ENCODE data around the gene PLEKHA1.

PLEKHA1 gene

DNA sequence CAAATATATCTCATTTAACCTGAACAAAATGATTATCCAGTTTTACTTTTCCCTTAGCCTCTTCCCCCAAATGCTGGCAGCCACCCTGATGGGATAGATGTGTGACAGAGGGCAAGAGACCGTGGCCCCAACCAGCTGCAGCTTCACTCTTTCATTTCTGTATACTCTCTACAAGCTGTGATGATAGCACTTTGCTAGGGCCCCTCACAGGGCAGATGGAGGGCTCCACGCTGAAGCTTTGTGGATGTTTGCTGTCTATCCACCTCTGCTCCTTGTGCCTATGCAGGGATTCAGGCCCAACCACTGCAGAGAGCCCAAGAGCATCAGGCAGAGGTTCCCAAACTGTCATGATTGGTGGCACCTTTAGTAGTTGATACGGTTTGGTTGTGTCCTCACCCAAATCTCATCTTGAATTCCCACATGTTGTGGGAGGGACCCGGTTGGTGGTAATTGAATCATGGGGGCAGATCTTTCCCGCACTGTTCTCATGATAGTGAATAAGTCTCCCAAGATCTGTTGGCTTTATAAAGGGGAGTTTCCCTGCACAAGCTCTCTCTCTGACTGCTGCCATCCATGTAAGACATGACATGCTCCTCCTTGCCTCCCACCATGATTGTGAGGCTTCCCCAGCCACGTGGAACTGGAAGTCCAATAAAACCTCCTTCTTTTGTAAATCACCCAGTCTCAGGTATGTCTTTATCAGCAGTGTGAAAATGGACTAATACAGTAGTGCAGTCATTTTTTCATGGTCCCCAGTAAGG, 107.0 kb downstream of the PLEKHA1 start:
- Histone ChIP-seq H3K4me1 (ENCODE audit: insufficient read depth, insufficient read length) (peaks cover 1% of the 10 kb centered on the region), H3K9ac (ENCODE audit: insufficient read length, low read depth) (no peak overlapping the region), H3K36me3 (ENCODE audit: insufficient read depth, insufficient read length, low read length) (no peaks in the 10 kb centered on the region), H3K4me3 (ENCODE audit: insufficient read length, low read depth) (no peak overlapping the region), H3K27me3 (ENCODE audit: insufficient read depth, insufficient read length) (no peaks in the 10 kb centered on the region), H3K9me3 (ENCODE audit: insufficient read depth, low read length) (peaks cover 7% of the 10 kb centered on the region; the same call in 1 of the 2 replicates)
- TF ChIP-seq SUZ12 (IDR thresholded peaks at IDR 0.05; ENCODE audit: extremely low read depth, insufficient read depth, insufficient read length) (no peak), YY1 (IDR thresholded peaks at IDR 0.05; ENCODE audit: insufficient read depth, insufficient read length) (no peak), ZNF274 (IDR thresholded peaks at IDR 0.05; ENCODE audit: low read depth, low read length) (no peak)
- no peak for DNase-seq (ENCODE audit: low read depth, low spot score)

Data from NT2/D1 (cell line).